Effector CD8-positive, alpha-beta T cell (primary cell): ENCODE data around the gene ARMC5.
"Not testable (repeated sequence)": the region's sequence is repeated elsewhere in the genome, so short reads cannot be mapped to it uniquely, and the experiment has no call there.

ENCODE experiments used
- DNase-seq: peaks from one replicate; lab custom pipeline; 2025; lab: John Stamatoyannopoulos, UW

The ARMC5 gene

GRCh38 chr16:31499928-31500327 is 40.6 kb downstream of the ARMC5 start:
- no peak for DNase-seq

- no peak for DNase-seq
These were observed 42.1 kb downstream of the ARMC5 start for GRCh38 chr16:31501226-31501965.

GRCh38 chr16:31501966-31502348 is 42.7 kb downstream of the ARMC5 start:
- DNase-seq: no peak

- DNase-seq: no peak
These were observed 43.7 kb downstream of the ARMC5 start for GRCh38 chr16:31502981-31503380.

- not testable (repeated sequence) for DNase-seq
These were observed 44.3 kb downstream of the ARMC5 start for GRCh38 chr16:31503555-31503954.

GRCh38 chr16:31504159-31504558 is 44.9 kb downstream of the ARMC5 start:
- DNase-seq: no peak

- DNase-seq: no peak
These were observed 46.2 kb downstream of the ARMC5 start for GRCh38 chr16:31505483-31505882.

- no peak for DNase-seq
These were observed 48.3 kb downstream of the ARMC5 start for GRCh38 chr16:31507617-31507928.

GRCh38 chr16:31507929-31508705 is 48.8 kb downstream of the ARMC5 start, which contains the start of gene RUSF1:
Gene RUSF1 (minus strand): TSS chr16:31508391. CDS start chr16:31508373, 18 bp downstream.
- DNase-seq: peak; percentile 62

GRCh38 chr16:31508706-31509195 is 49.5 kb downstream of the ARMC5 start:
- no peak for DNase-seq

- no peak for DNase-seq
These were observed 53.8 kb downstream of the ARMC5 start for GRCh38 chr16:31513126-31513525.

GRCh38 chr16:31513884-31514283 is 54.6 kb downstream of the ARMC5 start:
- no peak for DNase-seq
